GM19452 (cell line): ENCODE data around the gene RFC4.
"Not testable (repeated sequence)": the region's sequence is repeated elsewhere in the genome, so short reads cannot be mapped to it uniquely, and the experiment has no call there.

ENCODE experiments used
- ATAC-seq: cut with Tn5 transposase; IDR thresholded peaks from one replicate; pipeline ENCODE4 v1.9.1; 2021; ENCODE audit not compliant: unreplicated experiment

RFC4 gene

DNA sequence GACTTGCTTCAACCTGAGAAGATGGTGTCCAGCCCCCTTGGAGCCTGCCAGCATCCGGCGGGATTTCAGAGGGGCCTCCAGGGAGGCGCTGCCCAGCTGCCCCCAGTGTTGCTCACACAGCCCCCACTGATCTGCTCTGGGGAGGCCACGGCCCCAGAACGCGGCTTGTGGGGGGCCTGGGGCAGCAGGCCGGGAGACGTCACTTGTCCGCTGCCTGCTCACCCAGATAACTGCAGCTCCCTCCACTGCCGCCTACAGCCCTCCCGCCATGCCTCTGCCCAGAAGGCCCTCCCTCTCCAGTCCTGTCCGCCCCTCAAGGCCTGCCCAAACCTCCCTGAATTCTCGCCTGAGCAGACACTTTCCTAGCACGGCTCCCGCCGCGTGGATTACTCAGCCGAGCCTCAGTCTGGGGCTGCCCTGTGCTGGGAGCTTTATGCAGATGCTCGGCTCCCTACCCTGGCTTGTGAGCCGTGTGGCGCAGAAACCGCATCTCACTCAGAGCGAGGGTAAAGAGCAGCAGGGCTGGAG, 19.1 kb upstream of the RFC4 start:
- ATAC-seq, result no peak

DNA sequence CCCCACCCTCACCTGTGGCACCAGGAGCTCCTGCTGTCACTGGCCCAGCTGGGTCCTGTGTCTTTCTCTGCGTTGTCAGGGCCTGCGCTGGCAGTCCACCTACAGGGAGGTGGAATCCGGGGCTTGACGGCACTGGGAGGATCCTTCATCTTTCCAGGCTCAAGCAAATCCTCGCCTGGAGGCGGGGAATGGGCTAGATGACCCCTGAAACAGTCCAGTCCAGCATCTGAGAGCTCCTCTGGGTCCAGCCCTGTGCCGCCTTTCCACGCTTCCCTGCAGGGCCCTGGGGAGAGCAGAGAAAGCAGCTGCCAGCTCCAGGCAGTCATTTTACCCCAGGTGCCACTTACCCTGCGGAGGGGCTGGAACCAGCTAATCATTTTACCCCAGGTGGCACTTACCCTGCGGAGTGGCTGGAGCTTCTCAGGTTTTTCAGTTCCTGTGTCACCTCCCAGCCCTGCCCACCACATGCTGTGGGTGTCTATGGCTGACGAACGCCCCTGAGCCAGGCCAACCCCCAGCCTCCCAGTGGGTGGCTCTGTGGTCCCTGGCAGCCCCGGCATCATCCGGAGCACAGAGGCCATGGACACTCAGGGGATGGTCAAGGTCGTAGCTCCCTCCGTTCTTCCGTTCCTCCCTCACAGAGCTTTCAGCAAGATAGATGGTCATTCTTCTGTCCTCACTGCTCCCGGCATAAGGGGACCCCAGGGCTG, 18.3 kb upstream of the RFC4 start:
- no peak for ATAC-seq

- ATAC-seq, result no peak
Measured at GRCh38 chr3:186823386-186823785, 17.1 kb upstream of the RFC4 start.

GRCh38 chr3:186822388-186822759, 16.1 kb upstream of the RFC4 start:
- not testable (repeated sequence) for ATAC-seq

GRCh38 chr3:186821429-186822387, 15.4 kb upstream of the RFC4 start:
- ATAC-seq, result no peak

GRCh38 chr3:186818956-186819355, 12.7 kb upstream of the RFC4 start:
- ATAC-seq, result no peak

- ATAC-seq, result no peak
Measured at GRCh38 chr3:186818516-186818915, 12.2 kb upstream of the RFC4 start.

- no peak for ATAC-seq
Measured at GRCh38 chr3:186815435-186815834, 9.2 kb upstream of the RFC4 start.

- no peak for ATAC-seq
Measured at GRCh38 chr3:186814100-186814499, 7.8 kb upstream of the RFC4 start.

DNA sequence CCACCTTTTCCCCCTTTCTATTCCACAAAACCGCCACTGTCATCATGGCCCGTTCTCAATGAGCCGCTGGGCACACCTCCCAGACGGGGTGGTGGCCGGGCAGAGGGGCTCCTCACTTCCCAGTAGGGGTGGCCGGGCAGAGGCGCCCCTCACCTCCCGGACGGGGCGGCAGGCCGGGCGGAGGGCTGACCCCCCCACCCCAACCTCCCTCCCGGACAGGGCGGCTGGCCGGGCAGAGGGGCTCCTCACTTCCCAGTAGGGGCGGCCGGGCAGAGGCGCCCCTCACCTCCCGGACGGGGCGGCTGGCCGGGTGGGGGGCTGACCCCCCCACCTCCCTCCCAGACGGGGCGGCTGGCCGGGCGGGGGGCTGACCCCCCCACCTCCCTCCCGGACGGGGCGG, 5.0 kb upstream of the RFC4 start:
- not testable (repeated sequence) for ATAC-seq

- ATAC-seq, result no peak
Measured at GRCh38 chr3:186810336-186810996, 4.2 kb upstream of the RFC4 start.

GRCh38 chr3:186807231-186807630, 949 bp upstream of the RFC4 start:
- ATAC-seq, result no peak

DNA sequence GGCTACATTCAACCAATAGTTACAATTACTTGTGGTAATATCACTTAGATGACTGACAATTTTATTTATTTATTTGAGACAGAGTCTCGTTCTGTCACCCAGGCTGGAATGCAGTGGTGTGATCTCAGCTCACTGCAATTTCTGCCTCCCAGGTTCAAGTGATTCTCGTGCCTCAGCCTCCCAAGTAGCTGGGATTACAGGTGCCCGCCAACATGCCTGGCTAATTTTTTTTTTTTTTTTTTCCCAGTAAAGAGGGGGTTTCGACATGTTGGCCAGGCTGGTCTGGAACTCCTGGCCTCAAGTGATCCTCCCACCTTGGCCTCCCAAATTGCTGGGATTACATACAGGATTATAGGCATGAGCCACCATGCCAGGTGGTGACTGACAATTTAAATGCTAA, 2.8 kb downstream of the RFC4 start:
- not testable (repeated sequence) for ATAC-seq

DNA sequence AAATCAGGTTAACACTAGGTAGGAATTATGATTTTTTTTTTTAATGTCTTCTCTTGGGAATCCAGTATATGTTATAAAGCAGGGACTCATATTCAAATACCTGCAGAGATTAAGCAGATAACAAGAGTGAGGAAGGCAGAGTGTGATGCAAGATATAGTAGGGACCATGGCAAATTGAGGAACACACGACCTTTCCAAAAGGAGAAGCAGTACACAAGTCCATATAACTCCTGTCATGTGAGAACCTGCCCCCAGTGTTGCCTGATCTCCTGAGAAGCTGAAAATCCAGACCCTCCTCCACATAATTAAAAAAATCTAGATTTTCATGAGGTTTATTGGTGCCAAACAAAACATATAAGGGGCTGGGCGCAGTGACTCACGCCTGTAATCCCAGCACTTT, 3.6 kb downstream of the RFC4 start:
- ATAC-seq, result no peak

- no peak for ATAC-seq
Measured at GRCh38 chr3:186800285-186800684, 6.0 kb downstream of the RFC4 start.

GRCh38 chr3:186798239-186798874, 7.9 kb downstream of the RFC4 start:
- ATAC-seq, result no peak

DNA sequence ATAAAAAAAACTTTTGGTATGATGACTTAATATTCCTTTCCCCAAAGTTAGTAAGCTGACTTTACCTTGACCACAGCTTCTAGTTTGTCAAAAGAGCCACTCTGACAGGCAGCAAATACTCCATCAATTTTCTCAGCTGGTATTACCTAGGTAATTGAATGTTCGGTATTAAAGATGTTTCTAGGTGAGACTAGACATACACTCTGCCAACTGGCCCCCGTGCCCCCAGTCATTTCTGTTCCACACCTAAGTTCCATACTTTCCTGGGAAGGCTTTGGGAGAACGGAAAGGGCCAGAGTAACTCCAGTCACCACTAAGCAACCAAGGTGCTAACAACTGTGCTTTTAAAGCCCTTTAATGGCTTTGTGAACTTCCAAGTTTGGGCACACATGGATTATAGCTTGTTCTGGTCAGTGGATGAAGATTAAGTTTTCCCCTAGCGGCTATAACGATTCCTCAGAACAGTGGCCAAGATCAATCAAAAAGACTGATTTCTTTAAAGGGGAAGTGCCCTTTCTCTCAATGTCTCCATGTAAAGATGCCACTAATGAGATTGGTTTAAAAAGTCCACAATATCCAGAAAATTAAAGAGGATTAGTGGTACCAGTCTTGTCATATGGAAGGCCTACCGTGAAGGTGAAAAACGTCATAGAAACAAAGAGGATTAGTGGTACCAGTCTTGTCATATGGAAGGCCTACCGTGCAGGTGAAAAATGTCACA, 15.9 kb downstream of the RFC4 start:
- ATAC-seq, result no peak

DNA sequence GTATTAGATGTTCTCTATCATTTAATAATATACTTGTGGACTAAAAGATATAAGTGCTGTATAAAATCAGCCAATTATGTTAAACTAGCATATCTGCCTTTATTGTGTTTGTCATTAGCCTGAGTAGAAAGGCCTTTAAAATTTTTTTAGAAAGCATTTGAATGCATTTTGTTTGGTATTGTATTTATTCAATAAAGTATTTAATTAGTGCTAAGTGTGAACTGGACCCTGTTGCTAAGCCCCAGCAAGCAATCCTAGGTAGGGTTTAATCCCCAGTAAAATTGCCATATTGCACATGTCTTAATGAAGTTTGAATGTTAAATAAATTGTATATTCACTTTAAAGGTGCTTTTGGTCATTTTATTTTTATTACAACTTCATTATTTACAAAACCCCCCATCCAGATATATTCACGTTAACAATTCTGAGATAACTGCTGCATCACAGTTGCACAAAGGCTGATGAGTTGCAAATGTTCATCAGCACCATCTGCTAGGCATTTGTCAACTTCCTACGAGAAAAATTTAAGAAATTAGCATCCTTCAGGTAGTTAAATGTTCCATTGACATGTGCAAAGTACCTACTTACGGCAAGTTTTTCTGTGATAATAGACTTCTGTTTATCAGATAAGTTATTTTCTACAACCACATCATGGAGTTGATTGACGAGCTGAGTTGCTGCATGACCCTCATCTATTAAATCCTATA, 16.6 kb downstream of the RFC4 start:
- ATAC-seq, result no peak

- no peak for ATAC-seq
Measured at GRCh38 chr3:186788482-186789370, 17.6 kb downstream of the RFC4 start.
